Right lobe of liver (tissue), 6 donors: ENCODE measurements around the gene FIP1L1. TPM values are rescaled to one million over a fixed set of nuclear protein-coding genes. Genes with fewer than 3 reads are reported as not detected.
"Not testable (repeated sequence)": the region's sequence is repeated elsewhere in the genome, so short reads cannot be mapped to it uniquely, and the experiment has no call there.

Experiments
- ATAC-seq, 4 donors: fragments of 200-7000 bp; cut with Tn5 transposase; one replicate each; pipeline ENCODE4 v1.9.1; 2020; ENCODE audit warnings: mild to moderate bottlenecking in 4 of 4, moderate library complexity in 4 of 4
- DNase-seq, 3 donors: peaks; one replicate each; pipeline ENCODE4 v3.0.0-alpha.2; 2020
- H3K27ac ChIP-seq, 3 donors: fragments of 200-600 bp; one replicate each; pipeline ENCODE4 v1.8.0; 2022
- H3K27me3 ChIP-seq, 2 donors: fragments of 200-600 bp; one replicate each; pipeline ENCODE4 v1.8.0; 2022
- H3K36me3 ChIP-seq, 4 donors: fragments of 200-600 bp; sonication (generic) in 1 of 4; one replicate each; pipeline versions ENCODE4 v1.5.1 to v1.8.0; 2017 to 2022; ENCODE audit warnings: control low read depth in 1 of 4
- H3K4me1 ChIP-seq, 4 donors: fragments of 200-600 bp; sonication (generic) in 1 of 4; one replicate each; pipeline versions ENCODE4 v1.5.1 to v1.8.0; 2017 to 2022; ENCODE audit warnings: control low read depth in 1 of 4
- H3K4me3 ChIP-seq, 3 donors: fragments of 200-600 bp; one replicate each; pipeline ENCODE4 v1.8.0; 2022
- H3K9me3 ChIP-seq, 4 donors: fragments of 200-600 bp; sonication (generic) in 1 of 4; one replicate each; pipeline versions ENCODE4 v1.5.1 to v1.8.0; 2017 to 2022; ENCODE audit warnings: control low read depth in 1 of 4
- CTCF ChIP-seq, 4 donors: fragments of 200-600 bp in 3 of 4; fragments of 450-650 bp in 1 of 4; IDR thresholded peaks; one replicate each; pipeline versions ENCODE4 v1.5.1 to v1.8.0; 2016 to 2022; ENCODE audit warnings: antibody characterized with exemption in 4 of 4, mild to moderate bottlenecking in 2 of 4
- POLR2A ChIP-seq: fragments of 450-650 bp; IDR thresholded peaks from one replicate; pipeline ENCODE4 v1.6.1; 2017; ENCODE audit warnings: antibody characterized with exemption, mild to moderate bottlenecking
- WGBS: methylation state at CpG from one replicate; pipeline ENCODE4 v1.1.6; 2018; ENCODE audit warnings: low coverage, low lambda C conversion rate; ENCODE audit not compliant: insufficient coverage; ENCODE audit errors: missing lambda C conversion rate; 5-methylcytosine and 5-hydroxymethylcytosine counted together
- intact Hi-C, 2 donors: fragments of 100-400 bp; cut with DNase I; formaldehyde crosslinking; loops; one replicate each; pipeline versions ENCODE4 v1.11.2 to v1.14.1; 2022
- total RNA-seq, 6 experiments: library from RNA; depleted of rRNA in 2 of 6; stranded (reverse); fragments of >200 nt in 2 of 6; fragmentation: NEBNext Ultra II Directional in 3 of 6; extraction: Animal tissue kit (Norgen Biotek cat#: 25700) in 3 of 6; gene quantifications; one replicate each; pipeline versions ENCODE4 v1.1.0 to v1.2.4, GENCODE V29; 2016 to 2023
- donor health status: DM: no; HTN: yes; CAD: no.
- donor health status: DM: no; HTN: no; CAD: no.
- donor health status: DM: no; HTN: no; CAD: no.
- donor health status: DM: no; HTN: yes; CAD: no.
- donor health status: DM: no; HTN: yes; CAD: no.

The FIP1L1 gene
- total RNA-seq, 6 experiments from 2014 or later, result 12.9 to 19.7 (median 18.9) TPM

DNA sequence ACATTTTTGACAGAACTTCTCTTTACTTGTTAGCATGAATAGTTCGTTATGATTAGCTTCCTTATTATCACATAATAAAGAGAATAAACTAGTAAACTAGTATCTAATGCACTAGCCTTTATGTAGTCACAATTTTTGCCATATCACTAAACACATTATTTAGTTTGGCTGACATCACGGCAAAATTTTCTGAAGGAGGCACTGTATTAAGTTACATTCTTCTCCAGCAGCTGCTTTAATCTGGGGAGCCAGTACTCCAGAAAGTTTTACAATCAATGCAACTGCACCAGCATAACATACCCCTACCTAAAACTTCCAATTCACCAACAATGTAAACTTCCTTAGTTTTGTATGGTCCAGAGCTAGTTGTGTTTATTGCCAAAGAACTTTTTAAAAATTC, 87.8 kb downstream of the FIP1L1 start:
- Histone ChIP-seq H3K9me3 (no peaks in the 10 kb centered on the region), H3K27ac (no peak overlapping the region), H3K36me3 (peaks cover 0 to 18% (median 2%) of the 10 kb centered on the region in 4 donors), H3K4me3 (no peak overlapping the region), H3K4me1 (no peaks in the 10 kb centered on the region), H3K27me3 (no peaks in the 10 kb centered on the region)
- intact Hi-C loops, result no loop called here
- ATAC-seq (no peak), DNase-seq (no peak)
- 87% methylated on average over 1 of the region's 2 CpGs for WGBS
- TF ChIP-seq CTCF (IDR thresholded peaks at IDR 0.05) (no peak), POLR2A (no peak)

- no peaks in the 10 kb centered on the region for H3K9me3 ChIP-seq
- intact Hi-C loops, result no loop called here
- peaks cover 0 to 14% (median 1%) of the 10 kb centered on the region in 4 donors for H3K36me3 ChIP-seq
- TF ChIP-seq POLR2A (no peak), CTCF (IDR thresholded peaks at IDR 0.05) (no peak)
- DNase-seq, result no peak
- no peak overlapping the region for H3K4me3 ChIP-seq
- no peak overlapping the region for H3K27ac ChIP-seq
- no peak for ATAC-seq
- H3K27me3 ChIP-seq, result no peaks in the 10 kb centered on the region
- H3K4me1 ChIP-seq, result no peaks in the 10 kb centered on the region
Observed at GRCh38 chr4:53465891-53466290, 88.5 kb downstream of the FIP1L1 start.

DNA sequence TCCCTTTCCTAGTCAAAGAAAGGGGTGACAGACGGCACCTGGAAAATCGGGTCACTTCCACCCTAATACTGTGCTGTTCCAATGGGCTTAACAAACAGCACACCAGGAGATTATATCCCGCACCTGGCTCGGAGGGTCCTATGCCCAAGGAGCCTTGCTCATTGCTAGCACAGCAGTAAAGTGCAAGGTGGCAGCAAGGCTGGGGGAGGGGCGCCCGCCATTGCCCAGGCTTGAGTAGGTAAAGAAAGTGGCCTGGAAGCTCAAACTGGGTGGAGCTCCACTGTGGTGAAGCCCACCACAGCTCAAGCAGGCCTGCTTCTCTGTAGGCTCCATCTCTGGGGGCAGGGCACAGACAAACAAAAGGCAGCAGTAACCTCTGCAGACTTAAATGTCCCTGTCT, 89.1 kb downstream of the FIP1L1 start:
- H3K27ac ChIP-seq, H3K4me3 ChIP-seq, intact Hi-C loops, ATAC-seq, H3K9me3 ChIP-seq, DNase-seq, H3K27me3 ChIP-seq, H3K36me3 ChIP-seq, H3K4me1 ChIP-seq: not testable (repeated sequence)
- WGBS, result no CpG with 5 or more reads among the region's 6 CpGs

GRCh38 chr4:53476232-53477037, 99.0 kb downstream of the FIP1L1 start:
- Histone ChIP-seq H3K27ac (no peak overlapping the region), H3K9me3 (no peaks in the 10 kb centered on the region), H3K27me3 (no peaks in the 10 kb centered on the region), H3K4me3 (no peak overlapping the region), H3K36me3 (no peaks in the 10 kb centered on the region), H3K4me1 (no peaks in the 10 kb centered on the region)
- intact Hi-C loops, result no loop called here
- 100% methylated on average over 1 of the region's 10 CpGs for WGBS
- TF ChIP-seq CTCF (IDR thresholded peaks at IDR 0.05), result no peak
- TF ChIP-seq POLR2A, result no peak
- no peak for ATAC-seq
- DNase-seq, result no peak

DNA sequence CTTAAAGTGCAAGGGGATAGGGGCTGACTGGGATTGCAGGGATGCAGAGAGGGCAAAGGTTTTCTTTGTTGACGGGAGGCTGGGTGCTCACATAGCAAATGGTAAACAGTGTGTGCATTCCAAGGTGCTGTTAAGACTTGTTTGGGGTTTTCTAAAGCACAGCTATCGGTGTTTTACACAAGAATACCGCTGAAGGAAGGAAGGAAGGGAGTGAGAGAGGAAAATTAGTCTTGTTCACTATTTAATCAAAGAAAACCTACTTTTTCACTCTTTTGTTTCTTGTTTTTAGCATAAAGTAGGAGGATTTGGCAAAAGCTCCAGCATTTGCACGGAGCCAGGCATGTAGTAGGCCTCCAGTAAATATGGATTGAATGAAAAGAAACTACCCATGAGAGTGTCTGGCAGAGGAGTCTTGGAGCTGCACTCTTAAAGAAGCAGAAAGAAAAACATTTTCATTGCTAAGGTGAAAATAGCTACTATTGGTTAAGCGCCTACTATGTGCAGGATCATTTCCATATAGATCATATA, 99.7 kb downstream of the FIP1L1 start:
- Histone ChIP-seq H3K4me1 (no peaks in the 10 kb centered on the region), H3K36me3 (no peaks in the 10 kb centered on the region), H3K9me3 (no peaks in the 10 kb centered on the region), H3K27me3 (no peaks in the 10 kb centered on the region), H3K27ac (no peak overlapping the region), H3K4me3 (no peak overlapping the region)
- intact Hi-C loops, result no loop called here
- ATAC-seq (no peak), DNase-seq (no peak)
- 80% methylated on average over 5 of the region's 5 CpGs for WGBS
- TF ChIP-seq CTCF (IDR thresholded peaks at IDR 0.05) (no peak), POLR2A (no peak)
